NCI-H1436 treated with DMSO at 0.1 percent for 48 hours (cell line): ENCODE results near the gene DNAJB6.

Experiments used
- DNase-seq: peaks from one replicate; lab custom pipeline; 2025; lab: John Stamatoyannopoulos, UW

The DNAJB6 gene

GRCh38 chr7:157466867-157467261 lies 130.1 kb downstream of the DNAJB6 start:
- DNase-seq = no peak
